Mesenchymal stem cell (in vitro differentiated cells and primary cell): ENCODE measurements around the gene ATP6V1F.

ENCODE experiments used
- DNase-seq: peaks from one replicate; pipeline ENCODE4 v3.0.0-alpha.2; 2013
- H2AFZ ChIP-seq: one replicate; pipeline ENCODE4 v1.6.1; 2013; ENCODE audit warnings: low read depth, mild to moderate bottlenecking, control low read depth, inconsistent platforms, low read length, moderate library complexity
- H2AK5ac ChIP-seq: 2 replicates; pipeline ENCODE4 v1.6.1; 2013; ENCODE audit warnings: low read length, moderate library complexity, mild to moderate bottlenecking, inconsistent platforms; ENCODE audit not compliant: severe bottlenecking
- H2BK120ac ChIP-seq: one replicate; pipeline ENCODE4 v1.6.1; 2013; ENCODE audit warnings: low read depth, mild to moderate bottlenecking, inconsistent platforms, low read length, moderate library complexity
- H2BK12ac ChIP-seq, 2 experiments: one replicate each; pipeline ENCODE4 v1.6.1; 2013; ENCODE audit warnings: inconsistent platforms in 2 of 2, low read length in 2 of 2, mild to moderate bottlenecking in 2 of 2, moderate library complexity in 2 of 2, control low read depth in 1 of 2
- H2BK15ac ChIP-seq: one replicate; pipeline ENCODE4 v1.6.1; 2013; ENCODE audit warnings: mild to moderate bottlenecking, low read depth, inconsistent platforms; ENCODE audit not compliant: poor library complexity, severe bottlenecking
- H2BK5ac ChIP-seq: 2 replicates; pipeline ENCODE4 v1.6.1; 2013; ENCODE audit warnings: low read depth, mild to moderate bottlenecking, low read length, control low read depth, inconsistent platforms; ENCODE audit not compliant: poor library complexity, severe bottlenecking
- H3K14ac ChIP-seq, 2 experiments: one replicate each; pipeline ENCODE4 v1.6.1; 2013; ENCODE audit warnings: inconsistent platforms in 2 of 2, low read length in 2 of 2, control low read depth in 1 of 2, mild to moderate bottlenecking in 1 of 2, moderate library complexity in 1 of 2
- H3K18ac ChIP-seq, 2 experiments: one replicate each; pipeline ENCODE4 v1.6.1; 2013; ENCODE audit warnings: inconsistent platforms in 2 of 2, low read length in 2 of 2, control low read depth in 1 of 2, low read depth in 1 of 2, mild to moderate bottlenecking in 1 of 2
- H3K23ac ChIP-seq, 2 experiments: one replicate each; pipeline ENCODE4 v1.6.1; 2013; ENCODE audit warnings: inconsistent platforms in 2 of 2, low read length in 2 of 2, mild to moderate bottlenecking in 2 of 2, moderate library complexity in 2 of 2, control low read depth in 1 of 2
- H3K27ac ChIP-seq: 2 replicates; pipeline ENCODE4 v1.5.1; 2013; ENCODE audit warnings: mild to moderate bottlenecking, moderate library complexity, low read length, control low read depth, inconsistent platforms; ENCODE audit not compliant: poor library complexity, severe bottlenecking
- H3K27me3 ChIP-seq, 2 experiments: 2 replicates each; pipeline versions ENCODE4 v1.6.1 to v1.7.0; 2013; ENCODE audit warnings: low read length in 2 of 2, mild to moderate bottlenecking in 2 of 2, moderate library complexity in 2 of 2, control low read depth in 1 of 2, inconsistent platforms in 1 of 2; ENCODE audit not compliant: control insufficient read depth in 1 of 2, insufficient read depth in 1 of 2
- H3K36me3 ChIP-seq, 2 experiments: 2 replicates each; pipeline versions ENCODE4 v1.6.1 to v1.7.0; 2013; ENCODE audit warnings: low read length in 2 of 2, control low read depth in 1 of 2, inconsistent platforms in 1 of 2, low read depth in 1 of 2, mild to moderate bottlenecking in 1 of 2; ENCODE audit not compliant: insufficient read depth in 2 of 2, control insufficient read depth in 1 of 2
- H3K4ac ChIP-seq, 2 experiments: one replicate each; pipeline ENCODE4 v1.6.1; 2013; ENCODE audit warnings: inconsistent platforms in 2 of 2, low read length in 2 of 2, mild to moderate bottlenecking in 2 of 2, moderate library complexity in 2 of 2, control low read depth in 1 of 2, low read depth in 1 of 2
- H3K4me1 ChIP-seq: 2 replicates; pipeline ENCODE4 v1.6.1; 2013; ENCODE audit warnings: low read depth, low read length, control low read depth; ENCODE audit not compliant: control insufficient read depth, insufficient read depth
- H3K4me2 ChIP-seq: 2 replicates; pipeline ENCODE4 v1.6.1; 2013; ENCODE audit warnings: low read length, mild to moderate bottlenecking, inconsistent platforms; ENCODE audit not compliant: poor library complexity, severe bottlenecking
- H3K4me3 ChIP-seq, 2 experiments: 2 replicates each; pipeline versions ENCODE4 v1.5.1 to v1.7.0; 2013; ENCODE audit warnings: low read length in 2 of 2, mild to moderate bottlenecking in 2 of 2, control low read depth in 1 of 2, low read depth in 1 of 2; ENCODE audit not compliant: insufficient read depth in 1 of 2
- H3K79me1 ChIP-seq: replicated peaks from 2 replicates; pipeline ENCODE4 v1.6.1; 2013; ENCODE audit warnings: mild to moderate bottlenecking, control low read depth, low read length, inconsistent platforms; ENCODE audit not compliant: poor library complexity, severe bottlenecking
- H3K9ac ChIP-seq: 2 replicates; pipeline ENCODE4 v1.7.0; 2013; ENCODE audit warnings: mild to moderate bottlenecking, low read length, moderate library complexity
- H3K9me3 ChIP-seq: 2 replicates; pipeline ENCODE4 v1.7.0; 2013; ENCODE audit warnings: mild to moderate bottlenecking, low read length; ENCODE audit not compliant: control insufficient read depth
- H4K8ac ChIP-seq: one replicate; pipeline ENCODE4 v1.6.1; 2013; ENCODE audit warnings: inconsistent platforms, mild to moderate bottlenecking, low read length, moderate library complexity
- H4K91ac ChIP-seq: one replicate; pipeline ENCODE4 v1.6.1; 2013; ENCODE audit warnings: mild to moderate bottlenecking, low read length, inconsistent platforms
- WGBS: methylation state at CpG from one replicate; pipeline ENCODE4 v1.1.7; 2013; ENCODE audit warnings: mixed read lengths; 5-methylcytosine and 5-hydroxymethylcytosine counted together

The ATP6V1F gene

GRCh38 chr7:128880791-128881457 is 18.3 kb downstream of the ATP6V1F start:
- Histone ChIP-seq H3K4me1 (peaks cover 10% of the 10 kb centered on the region), H4K91ac (no peak overlapping the region), H3K9me3 (no peaks in the 10 kb centered on the region), H3K27me3 (peaks cover 0 to 27% of the 10 kb centered on the region in 2 experiments), H2AK5ac (no peak overlapping the region), H3K4me2 (no peak overlapping the region), H4K8ac (no peak overlapping the region), H3K4ac (no peak overlapping the region), H2BK5ac (no peak overlapping the region), H3K36me3 (peaks cover 0 to 30% of the 10 kb centered on the region in 2 experiments), H3K79me1 (no peaks in the 10 kb centered on the region), H2BK15ac (no peak overlapping the region), H3K14ac (no peak overlapping the region), H3K18ac (no peak overlapping the region), H3K23ac (no peak overlapping the region), H2BK12ac (no peak overlapping the region), H3K4me3 (no peak overlapping the region), H3K27ac (no peak overlapping the region), H2AFZ (no peak overlapping the region), H2BK120ac (no peak overlapping the region), H3K9ac (no peak overlapping the region)
- no peak for DNase-seq
- WGBS: 91% methylated on average over 11 of the region's 11 CpGs

- DNase-seq: no peak
- Histone ChIP-seq H3K79me1 (no peaks in the 10 kb centered on the region), H3K23ac (no peak overlapping the region), H2AFZ (no peak overlapping the region), H4K91ac (no peak overlapping the region), H3K4me2 (no peak overlapping the region), H3K27ac (no peak overlapping the region), H3K4me3 (no peak overlapping the region), H4K8ac (no peak overlapping the region), H3K36me3 (peaks cover 0 to 28% of the 10 kb centered on the region in 2 experiments), H2BK15ac (no peak overlapping the region), H2BK5ac (no peak overlapping the region), H3K4ac (no peak overlapping the region), H3K18ac (no peak overlapping the region), H3K9ac (no peak overlapping the region), H2BK12ac (no peak overlapping the region), H3K4me1 (peaks cover 10% of the 10 kb centered on the region), H2AK5ac (no peak overlapping the region), H2BK120ac (no peak overlapping the region), H3K14ac (no peak overlapping the region), H3K27me3 (peaks cover 0 to 26% of the 10 kb centered on the region in 2 experiments), H3K9me3 (no peaks in the 10 kb centered on the region)
- WGBS: 78% methylated on average over 10 of the region's 10 CpGs
Measured at GRCh38 chr7:128881458-128882125, 18.9 kb downstream of the ATP6V1F start.

DNA sequence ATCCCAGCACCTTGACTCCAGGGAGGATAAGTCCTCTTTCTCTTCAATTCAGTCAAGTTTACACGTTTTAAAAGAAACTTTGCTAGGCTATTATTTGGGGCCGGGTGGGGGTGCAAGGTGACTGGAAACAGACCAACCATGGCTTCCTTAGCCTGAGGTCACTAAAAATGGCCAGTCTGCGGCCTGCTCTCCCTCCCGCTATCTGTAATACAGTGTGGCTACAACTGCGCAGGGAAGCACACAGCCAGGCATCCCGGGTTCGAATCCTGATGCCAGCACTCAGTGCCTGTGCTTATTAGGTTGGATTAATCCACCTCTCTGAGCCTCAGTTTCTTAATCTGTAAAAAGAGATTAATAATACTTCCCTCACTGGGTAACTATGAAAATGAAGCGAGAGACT is 19.5 kb downstream of the ATP6V1F start:
- Histone ChIP-seq H3K4me3 (no peak overlapping the region), H3K27me3 (peaks cover 0 to 25% of the 10 kb centered on the region in 2 experiments), H3K9ac (no peak overlapping the region), H2BK5ac (no peak overlapping the region), H3K9me3 (no peaks in the 10 kb centered on the region), H3K4me2 (no peak overlapping the region), H4K91ac (no peak overlapping the region), H3K14ac (no peak overlapping the region), H3K79me1 (no peaks in the 10 kb centered on the region), H2BK120ac (no peak overlapping the region), H2BK12ac (no peak overlapping the region), H3K27ac (no peak overlapping the region), H2BK15ac (no peak overlapping the region), H3K18ac (no peak overlapping the region), H3K4ac (no peak overlapping the region), H3K36me3 (peaks cover 0 to 26% of the 10 kb centered on the region in 2 experiments), H4K8ac (no peak overlapping the region), H3K23ac (no peak overlapping the region), H2AK5ac (no peak overlapping the region), H3K4me1 (peaks cover 11% of the 10 kb centered on the region), H2AFZ (no peak overlapping the region)
- 90% methylated on average over 6 of the region's 8 CpGs for WGBS
- DNase-seq: no peak

GRCh38 chr7:128883622-128884448 is 21.2 kb downstream of the ATP6V1F start:
- H4K8ac ChIP-seq: no peak overlapping the region
- H3K4ac ChIP-seq: no peak overlapping the region
- H3K36me3 ChIP-seq: peaks cover 0 to 24% of the 10 kb centered on the region in 2 experiments
- H3K4me3 ChIP-seq: no peak overlapping the region
- no peak overlapping the region for H3K23ac ChIP-seq
- H2AK5ac ChIP-seq: no peak overlapping the region
- no peak overlapping the region for H2BK120ac ChIP-seq
- DNase-seq: peak; percentile 73
- 52% methylated on average over 17 of the region's 19 CpGs for WGBS
- H3K4me2 ChIP-seq: no peak overlapping the region
- H3K14ac ChIP-seq: no peak overlapping the region
- no peak overlapping the region for H2BK12ac ChIP-seq
- peaks cover 11% of the 10 kb centered on the region for H3K4me1 ChIP-seq
- peak overlapping the region; percentile 16 for H3K9ac ChIP-seq
- H4K91ac ChIP-seq: no peak overlapping the region
- H2BK15ac ChIP-seq: no peak overlapping the region
- no peaks in the 10 kb centered on the region for H3K9me3 ChIP-seq
- no peak overlapping the region for H3K18ac ChIP-seq
- no peak overlapping the region for H2AFZ ChIP-seq
- H3K27me3 ChIP-seq: peaks cover 0 to 33% of the 10 kb centered on the region in 2 experiments
- H2BK5ac ChIP-seq: no peak overlapping the region
- no peaks in the 10 kb centered on the region for H3K79me1 ChIP-seq
- H3K27ac ChIP-seq: no peak overlapping the region
